HG03460 (cell line): Measurements from ENCODE around the gene IL3RA.
"Not testable (repeated sequence)": the region's sequence is repeated elsewhere in the genome, so short reads cannot be mapped to it uniquely, and the experiment has no call there.

Source experiments
- ATAC-seq: cut with Tn5 transposase; IDR thresholded peaks from one replicate; pipeline ENCODE4 v1.9.1; 2021; ENCODE audit not compliant: unreplicated experiment

The IL3RA gene

DNA sequence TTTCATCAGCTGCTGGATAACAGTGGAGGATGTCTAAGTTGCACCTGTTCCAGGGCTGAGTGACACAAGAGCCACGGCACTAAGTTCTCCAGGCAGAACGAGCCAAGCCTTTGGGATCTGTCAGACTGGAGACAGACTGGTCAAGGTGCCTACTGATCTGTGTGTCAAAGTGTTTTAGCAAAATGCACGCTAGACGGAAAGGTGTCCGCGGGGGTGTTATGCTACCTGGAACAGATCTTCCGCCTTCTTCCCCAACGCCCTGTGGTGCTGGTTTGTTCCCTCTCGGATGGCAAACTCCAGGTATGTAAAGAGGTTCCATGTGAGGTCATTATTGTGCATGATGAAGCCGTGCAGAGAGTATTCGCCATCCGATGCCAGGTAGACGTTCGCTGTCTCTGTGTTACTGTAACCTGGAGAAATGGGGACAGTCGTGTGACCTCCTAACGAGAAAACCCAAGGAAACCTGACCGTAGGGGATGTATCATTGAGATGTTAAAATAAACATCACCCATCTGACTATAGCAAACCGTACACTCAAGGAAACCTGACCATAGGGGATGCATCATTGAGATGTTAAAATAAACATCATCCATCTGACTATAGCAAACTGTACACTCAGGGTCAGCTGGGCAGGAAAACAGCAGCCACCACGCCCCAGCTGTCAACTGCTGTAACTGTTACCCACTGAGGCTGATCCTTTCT is 85.0 kb downstream of the IL3RA start:
- no peak for ATAC-seq

DNA sequence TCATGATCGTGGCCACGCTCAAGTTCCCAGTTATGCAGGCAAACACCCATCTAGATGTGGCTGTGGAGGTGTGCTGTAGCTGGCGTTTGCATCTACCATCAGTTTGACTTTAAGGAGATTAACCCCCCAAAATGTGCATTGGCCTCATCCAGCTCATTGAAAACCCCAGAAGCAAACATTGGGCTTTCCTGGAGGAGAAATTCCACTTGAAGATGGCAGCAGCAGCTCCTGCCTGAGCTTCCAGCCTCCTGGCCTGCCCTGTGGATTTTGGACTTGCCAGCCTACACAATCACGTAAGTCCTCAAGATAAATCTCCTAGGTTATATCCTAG is 85.5 kb downstream of the IL3RA start:
- ATAC-seq, result no peak

DNA sequence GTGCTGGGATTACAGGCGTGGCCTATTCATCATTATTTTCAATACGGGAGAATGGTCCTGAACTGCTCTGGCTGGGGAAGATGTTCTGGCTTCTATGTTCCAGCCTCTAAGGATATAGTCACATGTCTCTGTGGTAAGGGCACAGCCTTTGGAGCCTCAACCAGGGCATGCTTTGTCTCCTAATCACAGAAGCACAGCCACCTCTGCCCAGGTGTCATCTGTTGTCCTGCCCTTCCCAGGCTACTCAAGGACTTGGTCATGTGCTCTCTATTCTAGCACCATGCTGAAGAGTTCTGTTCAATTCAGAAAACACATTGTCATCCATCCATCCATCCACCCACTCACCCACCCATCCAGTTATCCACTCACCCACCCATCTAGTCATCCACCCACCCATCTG is 86.6 kb downstream of the IL3RA start:
- ATAC-seq, result no peak

DNA sequence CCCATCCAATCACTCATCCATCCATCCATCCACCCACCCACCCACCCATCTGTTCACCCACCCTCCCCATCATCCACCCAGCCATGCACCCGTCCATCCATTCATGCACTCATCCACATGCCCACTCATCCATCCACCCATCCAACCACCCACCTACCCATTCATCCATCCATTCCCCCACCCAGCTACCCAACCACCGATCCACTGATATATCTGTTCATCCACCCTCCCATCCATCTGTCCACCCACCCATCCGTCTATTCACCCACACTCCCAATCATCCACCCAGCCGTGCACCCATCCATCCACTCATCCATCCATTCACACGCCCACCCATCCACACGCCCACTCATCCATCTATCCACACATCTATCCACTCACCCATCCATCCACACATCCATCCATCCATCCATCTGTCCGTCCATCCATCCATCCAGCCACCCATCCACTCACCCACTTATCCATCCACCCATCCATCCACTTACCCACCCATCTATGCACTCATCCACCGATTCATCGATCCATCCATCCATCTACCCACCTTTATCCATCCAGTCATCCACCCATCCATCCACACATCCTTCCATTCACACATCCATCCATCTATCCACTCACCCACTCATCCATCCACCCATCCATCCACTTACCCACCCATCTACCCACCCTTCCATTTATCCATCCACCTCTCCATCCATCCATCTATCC is 87.7 kb downstream of the IL3RA start:
- no peak for ATAC-seq

DNA sequence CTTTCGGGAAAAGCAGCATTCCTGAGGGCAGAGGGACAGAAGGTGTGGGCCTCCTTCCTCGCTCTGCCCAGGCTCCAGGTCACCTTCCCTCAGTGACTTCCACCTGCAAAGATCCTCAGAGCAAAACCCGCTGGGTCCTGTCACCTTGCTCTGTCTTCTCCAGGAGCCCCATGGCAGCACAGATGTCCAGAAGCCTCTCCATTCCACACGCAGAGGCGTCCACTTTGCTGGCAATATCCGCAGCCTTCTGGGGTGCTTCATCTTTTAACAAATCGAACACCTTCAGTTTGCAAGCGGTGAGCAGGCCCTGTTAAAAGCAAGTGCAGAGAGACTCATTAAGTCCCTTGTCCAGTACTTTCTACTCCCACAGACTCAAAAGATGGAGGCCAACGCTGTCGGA is 88.8 kb downstream of the IL3RA start:
- ATAC-seq, result no peak

DNA sequence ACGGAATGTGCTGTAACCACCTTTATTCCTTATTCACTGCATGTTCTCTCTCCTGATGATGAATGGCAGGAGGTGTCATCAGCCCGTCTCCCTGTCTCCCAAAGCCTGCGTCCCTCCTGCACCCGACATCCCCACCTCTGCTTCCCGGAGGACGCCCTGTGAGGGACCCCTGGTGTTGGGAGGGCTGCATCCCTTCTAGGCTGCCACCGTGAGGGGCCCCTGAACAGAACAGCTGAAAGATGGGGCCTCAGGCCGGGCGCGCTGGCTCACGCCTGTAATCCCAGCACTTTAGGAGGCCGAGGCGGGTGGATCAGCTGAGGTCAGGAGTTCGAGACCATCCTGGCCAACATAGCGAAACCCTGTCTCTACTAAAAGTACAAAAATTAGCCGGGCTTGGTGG is 89.7 kb downstream of the IL3RA start:
- ATAC-seq, result not testable (repeated sequence)

DNA sequence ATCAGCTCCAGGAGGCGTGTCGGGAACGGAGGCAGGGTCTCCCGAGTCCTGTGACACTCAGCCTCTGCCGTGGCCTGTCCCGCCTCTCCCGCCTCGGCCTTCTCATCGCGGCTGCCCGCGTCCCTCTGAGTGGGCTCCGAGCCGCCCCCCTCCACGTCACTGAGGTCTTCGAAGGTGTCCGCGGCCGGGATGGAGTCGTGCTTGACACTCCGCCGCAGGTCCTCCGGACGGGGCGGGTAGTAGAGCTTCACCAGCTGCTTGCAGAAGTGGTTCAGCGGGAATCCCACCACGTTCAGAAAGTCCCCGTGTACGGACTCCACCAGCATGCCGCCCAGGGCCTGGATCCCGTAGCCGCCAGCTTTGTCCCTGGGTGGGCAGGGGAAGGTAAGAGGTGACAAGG is 91.2 kb downstream of the IL3RA start:
- ATAC-seq, result no peak

DNA sequence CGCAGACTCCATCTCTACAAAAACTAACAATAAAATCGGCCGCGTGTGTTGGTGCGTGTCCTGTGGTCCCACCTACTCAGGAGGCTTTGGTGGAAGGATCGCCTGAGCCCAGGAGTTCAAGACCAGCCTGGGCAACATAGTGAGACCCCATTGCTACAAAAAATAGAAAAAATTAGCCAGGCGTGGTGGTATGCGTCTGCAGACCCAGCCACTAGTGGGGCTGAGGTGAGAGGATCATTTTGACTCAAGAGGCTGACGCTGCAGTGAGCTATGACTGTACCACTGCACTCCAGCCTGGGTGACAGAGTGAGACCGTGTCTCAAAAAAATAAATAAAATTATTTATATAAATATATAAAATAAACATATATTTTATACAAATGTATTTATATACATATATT is 93.9 kb downstream of the IL3RA start:
- no peak for ATAC-seq
